BE2C (cell line): ENCODE measurements around the gene GRAMD1C. TPM values are rescaled to one million over a fixed set of nuclear protein-coding genes. Genes with fewer than 3 reads are reported as not detected.

ENCODE experiments used
- DNase-seq: peaks from one replicate; pipeline ENCODE4 v3.0.0-alpha.2; 2020
- H3K27me3 ChIP-seq: fragments of 250-450 bp; sonication (Bioruptor Pico); 2 replicates; pipeline ENCODE4 v1.5.1; 2020; ENCODE audit warnings: mild to moderate bottlenecking
- H3K36me3 ChIP-seq: fragments of 250-450 bp; sonication (Bioruptor Pico); 2 replicates; pipeline ENCODE4 v1.5.1; 2020; ENCODE audit warnings: mild to moderate bottlenecking
- H3K4me1 ChIP-seq: fragments of 250-450 bp; sonication (Bioruptor Pico); 2 replicates; pipeline ENCODE4 v1.5.1; 2020
- H3K4me3 ChIP-seq: 2 replicates; pipeline ENCODE4 v1.5.1; 2011; ENCODE audit warnings: low read depth, low read length
- H3K9me3 ChIP-seq: fragments of 250-450 bp; sonication (Bioruptor Pico); 2 replicates; pipeline ENCODE4 v1.5.1; 2020
- polyA plus RNA-seq: library from polyadenylated mRNA; unstranded; fragments of >200 nt; gene quantifications from one replicate; pipeline ENCODE4 v1.2.1, GENCODE V29; 2012; ENCODE audit warnings: low read depth, missing spikeins; ENCODE audit not compliant: insufficient read length, insufficient read depth
- TF ChIP-seq, protein P1 (sequence below): IDR thresholded peaks from 2 replicates; pipeline ENCODE4 v1.5.1; 2012; ENCODE audit warnings: mild to moderate bottlenecking, low read depth, low read length

Gene GRAMD1C
- not detected for polyA plus RNA-seq

DNA sequence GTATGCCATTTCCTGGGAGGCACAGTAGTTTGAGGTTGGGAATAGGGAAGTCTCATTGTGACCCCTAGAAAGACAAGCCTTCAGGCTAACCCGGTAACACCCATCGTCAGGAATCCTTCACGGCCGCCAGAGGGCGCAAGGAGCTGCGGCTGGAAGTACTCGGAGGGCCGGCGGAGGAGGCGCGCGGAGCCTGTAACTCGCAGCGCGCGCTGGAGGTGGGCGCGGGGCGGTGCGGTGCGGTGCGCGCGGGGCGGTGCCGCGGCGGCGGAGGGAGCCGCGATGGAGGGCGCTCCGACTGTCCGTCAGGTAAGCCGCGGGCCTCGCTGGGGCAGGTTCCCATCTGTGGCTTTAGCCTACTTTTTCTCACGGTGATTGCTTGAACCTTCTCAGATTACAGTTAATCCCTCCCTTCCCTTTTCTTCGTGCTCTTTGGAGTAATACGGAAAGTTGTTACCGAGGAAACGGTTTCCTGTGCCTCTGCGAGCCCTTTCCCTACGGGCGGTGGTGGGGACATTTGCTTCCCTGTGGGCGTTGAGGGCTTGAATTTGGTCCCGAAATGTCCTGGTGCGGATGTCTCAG is at the start of gene GRAMD1C:
Gene GRAMD1C (plus strand): TSS at position 158 of the 579 bp plus-strand sequence. CDS start 122 bp downstream, at position 280.
- no peaks in the 10 kb centered on the region for H3K36me3 ChIP-seq
- peak within 1 kb of the TSS; percentile 68 for H3K4me3 ChIP-seq
- peak; percentile 88 for DNase-seq
- TF ChIP-seq, protein P1, sequence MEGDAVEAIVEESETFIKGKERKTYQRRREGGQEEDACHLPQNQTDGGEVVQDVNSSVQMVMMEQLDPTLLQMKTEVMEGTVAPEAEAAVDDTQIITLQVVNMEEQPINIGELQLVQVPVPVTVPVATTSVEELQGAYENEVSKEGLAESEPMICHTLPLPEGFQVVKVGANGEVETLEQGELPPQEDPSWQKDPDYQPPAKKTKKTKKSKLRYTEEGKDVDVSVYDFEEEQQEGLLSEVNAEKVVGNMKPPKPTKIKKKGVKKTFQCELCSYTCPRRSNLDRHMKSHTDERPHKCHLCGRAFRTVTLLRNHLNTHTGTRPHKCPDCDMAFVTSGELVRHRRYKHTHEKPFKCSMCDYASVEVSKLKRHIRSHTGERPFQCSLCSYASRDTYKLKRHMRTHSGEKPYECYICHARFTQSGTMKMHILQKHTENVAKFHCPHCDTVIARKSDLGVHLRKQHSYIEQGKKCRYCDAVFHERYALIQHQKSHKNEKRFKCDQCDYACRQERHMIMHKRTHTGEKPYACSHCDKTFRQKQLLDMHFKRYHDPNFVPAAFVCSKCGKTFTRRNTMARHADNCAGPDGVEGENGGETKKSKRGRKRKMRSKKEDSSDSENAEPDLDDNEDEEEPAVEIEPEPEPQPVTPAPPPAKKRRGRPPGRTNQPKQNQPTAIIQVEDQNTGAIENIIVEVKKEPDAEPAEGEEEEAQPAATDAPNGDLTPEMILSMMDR, result peak; percentile 84
- H3K4me1 ChIP-seq, result no peaks in the 10 kb centered on the region
- no peaks in the 10 kb centered on the region for H3K9me3 ChIP-seq
- H3K27me3 ChIP-seq, result no peaks in the 10 kb centered on the region

DNA sequence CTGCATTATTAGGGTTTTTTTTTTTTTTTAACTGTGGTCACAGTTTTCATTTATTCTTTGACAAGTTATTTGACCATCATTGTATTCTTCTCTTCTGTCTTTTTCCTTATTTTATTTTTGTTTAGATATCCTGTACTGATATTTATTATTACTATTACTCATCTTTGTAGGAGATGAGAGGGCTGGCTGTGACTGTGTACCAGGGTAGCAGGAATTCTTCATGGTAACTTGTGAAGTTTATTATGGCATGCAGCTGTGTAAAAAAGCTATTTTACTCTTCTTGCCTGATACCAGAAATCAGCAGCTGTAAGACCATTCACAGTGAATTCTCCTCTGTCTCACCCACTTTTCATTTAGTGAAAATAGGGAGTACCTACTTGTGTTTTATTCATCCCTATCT is 47.2 kb upstream of the GRAMD1C start:
- no peaks in the 10 kb centered on the region for H3K4me1 ChIP-seq
- H3K9me3 ChIP-seq, result no peaks in the 10 kb centered on the region
- no peak for DNase-seq
- TF ChIP-seq, protein P1, result no peak
- peaks cover 13% of the 10 kb centered on the region for H3K36me3 ChIP-seq
- H3K4me3 ChIP-seq, result no peak overlapping the region
- no peaks in the 10 kb centered on the region for H3K27me3 ChIP-seq

DNA sequence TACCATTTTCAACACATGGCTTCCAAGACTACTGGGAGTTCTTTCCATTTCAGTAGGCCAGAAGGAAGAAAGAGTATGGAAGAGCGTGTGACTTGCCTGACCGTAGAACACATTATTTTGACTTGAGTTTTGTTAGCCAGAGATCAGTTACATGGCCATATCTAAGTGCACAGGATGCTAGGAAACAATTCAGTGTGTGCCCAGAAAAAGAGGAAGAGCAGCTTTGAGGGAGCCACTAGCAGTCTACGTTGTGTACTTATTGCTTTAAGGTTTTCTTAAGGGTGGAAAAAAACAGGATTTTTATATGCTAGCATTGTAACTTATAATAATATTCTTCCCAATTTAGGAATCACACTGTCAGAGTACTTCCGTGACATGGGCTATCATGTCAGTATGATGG is 44.1 kb upstream of the GRAMD1C start:
- peaks cover 22% of the 10 kb centered on the region for H3K36me3 ChIP-seq
- H3K27me3 ChIP-seq, result no peaks in the 10 kb centered on the region
- H3K4me3 ChIP-seq, result no peak overlapping the region
- TF ChIP-seq, protein P1, result no peak
- no peaks in the 10 kb centered on the region for H3K4me1 ChIP-seq
- no peak for DNase-seq
- H3K9me3 ChIP-seq, result no peaks in the 10 kb centered on the region

DNA sequence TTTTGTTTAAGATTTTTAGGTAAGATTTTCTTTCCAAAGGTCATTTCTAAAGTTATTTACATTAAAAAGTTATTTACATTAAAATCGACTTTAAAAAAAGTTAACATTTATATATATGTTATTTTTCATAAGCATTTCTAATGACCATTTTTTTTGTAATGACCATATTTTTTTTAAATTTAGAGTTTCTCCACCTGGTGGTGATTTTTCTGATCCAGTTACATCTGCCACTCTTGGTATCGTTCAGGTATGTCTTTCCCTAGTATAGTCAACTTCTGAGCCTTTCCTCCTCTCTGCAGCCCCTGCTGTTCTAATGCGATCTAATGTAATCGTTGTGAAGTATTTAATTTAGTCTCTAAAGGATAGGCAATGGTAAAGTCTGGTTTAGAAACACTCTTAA is 42.9 kb upstream of the GRAMD1C start:
- no peak overlapping the region for H3K4me3 ChIP-seq
- no peaks in the 10 kb centered on the region for H3K9me3 ChIP-seq
- no peaks in the 10 kb centered on the region for H3K4me1 ChIP-seq
- H3K36me3 ChIP-seq, result peaks cover 23% of the 10 kb centered on the region
- DNase-seq, result no peak
- TF ChIP-seq, protein P1, result no peak
- no peaks in the 10 kb centered on the region for H3K27me3 ChIP-seq

DNA sequence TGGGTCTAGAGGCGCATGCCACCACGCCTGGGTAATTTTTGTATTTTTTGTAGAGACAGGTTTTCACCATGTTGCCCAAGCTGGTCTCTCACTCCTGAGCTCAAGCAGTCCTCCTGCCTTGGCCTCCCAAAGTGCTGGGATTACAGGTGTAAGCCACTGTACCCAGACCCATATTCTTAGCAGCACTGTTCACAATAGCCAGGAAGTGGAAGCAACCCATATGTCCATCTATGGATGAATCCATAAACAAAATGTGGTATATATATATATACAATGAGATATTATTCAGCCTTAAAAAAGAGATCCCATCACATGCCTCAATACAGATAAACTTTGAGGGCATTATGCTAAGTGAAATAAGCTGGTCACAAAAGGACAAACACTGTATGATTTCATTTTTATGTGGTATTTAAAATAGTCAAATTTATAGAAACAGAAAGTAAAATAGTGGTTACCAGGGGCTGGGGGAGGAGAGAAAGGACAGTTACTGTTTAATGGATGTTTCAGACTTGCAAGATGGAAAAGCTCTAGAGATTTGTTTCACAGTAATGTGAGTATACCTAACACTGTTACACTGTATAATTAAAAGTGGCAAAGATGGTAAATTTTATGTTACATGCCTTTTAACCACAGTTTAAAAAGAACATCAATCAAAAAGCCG is 35.7 kb upstream of the GRAMD1C start:
- H3K4me3 ChIP-seq, result no peak overlapping the region
- H3K4me1 ChIP-seq, result no peaks in the 10 kb centered on the region
- no peaks in the 10 kb centered on the region for H3K9me3 ChIP-seq
- peaks cover 25% of the 10 kb centered on the region for H3K36me3 ChIP-seq
- no peak for DNase-seq
- TF ChIP-seq, protein P1, result no peak
- no peaks in the 10 kb centered on the region for H3K27me3 ChIP-seq

DNA sequence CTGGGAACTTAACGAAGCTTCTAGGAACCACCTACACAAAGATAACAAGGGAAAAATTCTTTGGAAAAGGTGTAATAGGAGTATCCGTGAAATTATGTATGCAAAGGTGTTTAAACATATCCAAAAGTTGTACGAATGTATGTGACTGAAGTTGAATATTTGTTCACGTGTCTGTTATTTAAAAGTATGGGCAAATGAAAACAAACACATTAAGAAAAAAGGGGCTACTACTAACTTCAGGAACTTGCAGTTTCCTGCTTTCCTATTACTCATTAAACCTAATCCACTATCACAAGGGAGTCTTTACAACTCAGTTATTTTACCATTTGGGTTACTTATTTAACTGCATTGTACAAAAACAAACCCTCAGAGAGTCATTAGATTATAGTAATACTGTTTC is 33.9 kb upstream of the GRAMD1C start:
- DNase-seq, result no peak
- no peaks in the 10 kb centered on the region for H3K9me3 ChIP-seq
- no peaks in the 10 kb centered on the region for H3K4me1 ChIP-seq
- TF ChIP-seq, protein P1, result no peak
- peaks cover 14% of the 10 kb centered on the region for H3K36me3 ChIP-seq
- no peaks in the 10 kb centered on the region for H3K27me3 ChIP-seq
- H3K4me3 ChIP-seq, result no peak overlapping the region
